BE2C (cell line): ENCODE data around the gene ZCCHC7.

Source experiments
- DNase-seq: peaks from one replicate; pipeline ENCODE4 v3.0.0-alpha.2; 2020
- H3K27me3 ChIP-seq: fragments of 250-450 bp; sonication (Bioruptor Pico); 2 replicates; pipeline ENCODE4 v1.5.1; 2020; ENCODE audit warnings: mild to moderate bottlenecking
- H3K36me3 ChIP-seq: fragments of 250-450 bp; sonication (Bioruptor Pico); 2 replicates; pipeline ENCODE4 v1.5.1; 2020; ENCODE audit warnings: mild to moderate bottlenecking
- H3K4me1 ChIP-seq: fragments of 250-450 bp; sonication (Bioruptor Pico); 2 replicates; pipeline ENCODE4 v1.5.1; 2020
- H3K4me3 ChIP-seq: 2 replicates; pipeline ENCODE4 v1.5.1; 2011; ENCODE audit warnings: low read depth, low read length
- H3K9me3 ChIP-seq: fragments of 250-450 bp; sonication (Bioruptor Pico); 2 replicates; pipeline ENCODE4 v1.5.1; 2020
- CTCF ChIP-seq: IDR thresholded peaks from 2 replicates; pipeline ENCODE4 v1.5.1; 2012; ENCODE audit warnings: mild to moderate bottlenecking, low read depth, low read length

The ZCCHC7 gene

GRCh38 chr9:37236822-37237221 is 116.4 kb downstream of the ZCCHC7 start:
- H3K27me3 ChIP-seq, result no peaks in the 10 kb centered on the region
- no peak overlapping the region for H3K4me3 ChIP-seq
- no peaks in the 10 kb centered on the region for H3K9me3 ChIP-seq
- TF ChIP-seq CTCF, result no peak
- no peak for DNase-seq
- H3K4me1 ChIP-seq, result peaks cover 16% of the 10 kb centered on the region
- H3K36me3 ChIP-seq, result peaks cover 2% of the 10 kb centered on the region; the same call in 1 of the 2 replicates

- H3K4me1 ChIP-seq, result peaks cover 15% of the 10 kb centered on the region
- no peak overlapping the region for H3K4me3 ChIP-seq
- DNase-seq, result no peak
- H3K9me3 ChIP-seq, result no peaks in the 10 kb centered on the region
- H3K36me3 ChIP-seq, result peaks cover 2% of the 10 kb centered on the region; the same call in 1 of the 2 replicates
- no peaks in the 10 kb centered on the region for H3K27me3 ChIP-seq
- no peak for TF ChIP-seq CTCF
Measured at GRCh38 chr9:37238122-37238521, 117.7 kb downstream of the ZCCHC7 start.

GRCh38 chr9:37239224-37239859 is 119.0 kb downstream of the ZCCHC7 start:
- Histone ChIP-seq H3K36me3 (0 out of 2 replicates have a peak, but pooled peaks cover 2% of the 10 kb centered on the region), H3K9me3 (no peaks in the 10 kb centered on the region), H3K27me3 (no peaks in the 10 kb centered on the region), H3K4me1 (peaks cover 13% of the 10 kb centered on the region), H3K4me3 (no peak overlapping the region)
- DNase-seq, result no peak
- no peak for TF ChIP-seq CTCF

- Histone ChIP-seq H3K9me3 (no peaks in the 10 kb centered on the region), H3K36me3 (0 out of 2 replicates have a peak, but pooled peaks cover 2% of the 10 kb centered on the region), H3K4me1 (peaks cover 13% of the 10 kb centered on the region), H3K4me3 (no peak overlapping the region), H3K27me3 (no peaks in the 10 kb centered on the region)
- no peak for TF ChIP-seq CTCF
- no peak for DNase-seq
Measured at GRCh38 chr9:37239921-37240320, 119.5 kb downstream of the ZCCHC7 start.

GRCh38 chr9:37241340-37241739 is 121.0 kb downstream of the ZCCHC7 start:
- Histone ChIP-seq H3K4me3 (no peak overlapping the region), H3K27me3 (no peaks in the 10 kb centered on the region), H3K36me3 (no peaks in the 10 kb centered on the region), H3K4me1 (peaks cover 13% of the 10 kb centered on the region), H3K9me3 (no peaks in the 10 kb centered on the region)
- TF ChIP-seq CTCF, result no peak
- no peak for DNase-seq

GRCh38 chr9:37242089-37242488 is 121.7 kb downstream of the ZCCHC7 start:
- no peaks in the 10 kb centered on the region for H3K9me3 ChIP-seq
- TF ChIP-seq CTCF, result no peak
- H3K27me3 ChIP-seq, result no peaks in the 10 kb centered on the region
- peaks cover 13% of the 10 kb centered on the region for H3K4me1 ChIP-seq
- no peaks in the 10 kb centered on the region for H3K36me3 ChIP-seq
- no peak for DNase-seq
- H3K4me3 ChIP-seq, result no peak overlapping the region
